Measurements from ENCODE around the gene CALD1.

The CALD1 gene

GRCh38 chr7:134829380-134829986 is 50.0 kb downstream of the CALD1 start:
- DNase-seq: no peak

GRCh38 chr7:134831862-134832261 is 52.4 kb downstream of the CALD1 start:
- DNase-seq: no peak

DNA sequence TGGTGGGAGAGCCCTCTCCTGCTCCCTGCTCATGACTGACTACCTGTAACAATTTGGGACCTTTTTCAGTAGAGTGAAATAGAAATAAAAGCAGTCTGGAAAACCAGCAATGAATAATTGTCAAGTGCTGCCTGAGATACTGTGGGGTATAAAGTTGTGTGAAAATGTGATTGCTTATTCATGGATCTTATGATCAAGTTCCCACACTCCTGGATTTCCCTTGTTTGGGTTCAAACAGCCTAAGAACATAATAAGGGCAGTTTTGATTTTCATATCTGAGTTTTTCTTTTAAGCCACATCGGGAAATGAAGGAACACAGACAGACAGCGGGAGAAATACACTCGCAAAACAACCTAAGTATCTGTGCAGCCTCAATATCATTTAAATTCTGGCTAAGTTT is 52.9 kb downstream of the CALD1 start:
- no peak for DNase-seq

DNA sequence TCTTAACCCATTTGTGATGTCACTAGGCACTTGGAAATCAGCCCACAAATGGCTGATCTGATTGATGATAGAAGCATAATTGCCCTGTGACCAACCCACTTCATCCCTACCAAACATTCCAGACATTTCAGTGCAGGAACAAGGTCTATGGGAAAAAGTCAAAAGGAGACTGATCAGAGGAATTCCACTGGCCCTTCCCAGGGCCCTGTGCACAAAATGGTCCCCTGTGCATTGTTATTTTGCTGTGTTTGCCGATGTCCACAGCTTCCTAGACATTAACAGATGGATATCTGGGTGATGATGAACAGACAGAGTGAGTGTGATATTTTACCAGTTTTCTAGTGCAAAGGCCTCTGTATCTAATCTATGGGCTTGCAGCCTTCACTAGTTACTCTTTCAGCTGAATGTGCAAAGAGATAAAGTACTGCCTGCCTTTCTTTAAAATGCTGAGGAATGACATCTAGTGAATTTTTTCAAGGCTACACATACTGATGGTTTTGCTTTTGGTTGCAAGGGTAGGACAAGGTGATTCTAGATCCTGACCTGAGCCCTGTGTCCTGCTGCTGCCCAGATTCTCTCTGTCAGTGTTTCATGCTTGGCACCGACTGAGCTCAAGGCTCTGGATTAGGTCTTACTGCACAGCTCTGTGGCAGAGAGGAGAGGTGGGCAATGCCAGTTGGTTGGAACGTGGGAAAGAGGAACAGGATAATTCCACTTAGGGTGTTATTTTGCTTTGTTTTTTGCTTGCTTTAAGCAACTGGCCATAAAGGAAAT is 55.4 kb downstream of the CALD1 start:
- no peak for DNase-seq

DNA sequence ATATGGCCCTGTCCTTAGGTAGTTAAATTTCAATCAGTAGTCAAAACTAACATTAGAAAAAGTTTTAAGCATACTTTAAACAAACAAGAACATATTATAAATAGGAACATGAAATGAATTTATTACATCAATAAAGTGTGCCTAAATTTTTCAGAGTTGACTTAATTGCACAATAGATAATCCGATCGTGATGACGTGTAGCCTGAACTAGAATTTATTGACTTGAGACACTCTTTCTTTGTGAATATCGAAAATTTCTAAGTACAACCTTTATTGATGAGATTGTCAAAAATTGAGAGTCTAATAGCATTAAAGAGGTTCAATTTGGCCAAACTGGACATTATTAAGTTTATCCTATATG is 56.0 kb downstream of the CALD1 start:
- DNase-seq: no peak

- peak; percentile 5 for DNase-seq
These were observed 57.0 kb downstream of the CALD1 start for GRCh38 chr7:134836447-134836846.

GRCh38 chr7:134839298-134839697 is 59.9 kb downstream of the CALD1 start:
- no peak for DNase-seq

GRCh38 chr7:134842062-134842461 is 62.6 kb downstream of the CALD1 start:
- no peak for DNase-seq

DNA sequence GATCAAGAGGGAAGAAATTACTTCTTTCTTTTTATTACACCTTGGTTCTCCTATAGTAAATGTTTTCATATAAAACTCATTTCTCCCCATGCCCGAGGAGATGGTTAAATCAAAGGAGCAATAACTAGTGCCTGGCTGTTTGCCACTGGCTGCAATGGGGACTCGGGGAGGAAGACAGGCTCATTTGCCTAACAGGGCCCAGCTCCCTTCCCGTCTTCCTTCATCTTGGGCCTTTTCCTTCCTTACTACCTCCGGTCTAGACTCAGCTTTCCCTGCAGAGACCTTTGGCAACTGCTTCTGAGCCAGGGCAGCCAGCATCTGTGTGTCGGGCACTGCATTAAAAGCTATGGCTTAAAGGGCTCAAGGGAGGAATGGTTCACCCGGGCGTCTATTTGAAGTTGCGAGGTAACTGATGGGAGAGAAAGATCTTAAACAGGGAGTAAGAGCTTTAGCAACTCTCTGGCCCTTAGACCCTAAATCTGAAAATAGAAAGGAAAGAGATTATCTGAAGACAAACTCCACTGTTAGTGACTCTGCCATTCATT is 63.5 kb downstream of the CALD1 start:
- DNase-seq: no peak

DNA sequence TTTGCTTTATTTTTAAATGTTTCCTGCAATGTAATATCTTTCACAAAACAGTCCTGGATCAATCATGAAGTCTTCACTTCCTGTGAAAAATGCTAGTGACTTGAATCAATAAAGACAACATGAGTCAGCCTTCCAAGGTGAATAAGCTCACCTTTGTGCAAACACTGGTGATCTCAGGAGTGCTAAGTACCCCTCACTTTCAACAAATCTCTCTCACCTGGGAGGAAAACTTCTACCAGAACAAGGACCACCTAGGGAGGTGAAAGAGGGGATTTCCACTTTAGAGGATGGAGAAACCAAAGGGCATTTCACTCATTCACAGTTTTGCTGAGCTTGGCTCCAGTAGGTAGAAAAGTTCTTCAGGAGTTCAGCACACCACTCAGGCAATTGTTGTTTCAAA is 64.8 kb downstream of the CALD1 start:
- DNase-seq: no peak

DNA sequence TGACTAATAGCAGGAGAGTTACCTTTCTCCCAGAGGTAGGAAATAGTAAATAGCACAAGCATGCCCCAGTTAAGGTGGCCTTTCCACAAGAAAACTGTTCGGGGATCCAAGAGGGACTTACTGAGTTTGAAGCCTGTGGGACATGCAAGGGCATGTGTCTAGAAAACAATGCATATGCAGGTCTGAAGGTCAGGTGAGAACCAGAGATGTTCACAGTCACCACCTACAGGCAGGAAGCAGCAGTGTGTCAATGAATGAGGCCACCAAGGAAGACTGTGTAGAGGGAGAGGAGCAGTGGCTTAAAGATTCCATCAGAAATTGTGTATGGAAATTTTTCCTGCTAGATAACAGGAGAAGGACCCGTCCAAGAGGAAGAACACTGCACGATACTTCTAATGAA is 66.0 kb downstream of the CALD1 start:
- DNase-seq: no peak

GRCh38 chr7:134847851-134848588 is 68.6 kb downstream of the CALD1 start:
- no peak for DNase-seq

GRCh38 chr7:134850066-134850465 is 70.6 kb downstream of the CALD1 start:
- no peak for DNase-seq

DNA sequence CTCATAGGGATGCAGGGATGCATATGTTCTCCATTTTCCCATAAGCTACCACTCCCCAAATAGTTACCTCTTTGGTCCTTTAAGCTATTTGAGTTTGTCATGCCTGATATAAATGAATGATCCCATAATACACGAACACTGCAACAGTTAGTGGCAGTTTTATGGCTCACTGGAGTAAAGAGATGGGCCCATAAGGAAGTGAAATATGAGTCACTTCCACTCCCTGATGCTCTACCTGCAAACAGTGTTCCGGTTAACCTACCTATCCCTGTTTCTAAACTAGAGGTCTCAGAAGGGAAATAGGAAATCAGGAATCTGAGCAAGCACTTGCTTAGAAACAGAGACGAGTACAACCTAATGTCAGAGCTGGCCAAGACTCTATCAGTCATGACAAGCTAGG is 71.7 kb downstream of the CALD1 start:
- DNase-seq: no peak

DNA sequence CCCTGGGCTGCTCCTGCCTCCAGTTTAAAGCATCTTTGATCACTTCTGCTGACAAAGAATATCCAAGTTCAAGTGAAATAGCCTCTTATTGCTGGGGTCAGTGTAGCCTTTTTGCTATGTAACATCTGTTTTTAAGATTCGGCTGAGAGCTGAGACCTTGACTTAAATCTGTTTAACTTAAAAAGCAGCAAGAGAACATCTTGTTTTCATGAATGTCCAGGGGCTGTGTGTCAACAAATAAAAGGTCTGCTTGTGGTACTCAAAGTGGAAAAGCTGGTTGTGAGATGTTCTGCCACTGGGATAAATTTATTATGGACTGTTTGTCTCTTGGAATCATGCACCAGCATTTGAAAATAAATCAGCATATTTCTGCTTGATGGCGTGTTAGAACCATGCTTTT is 73.2 kb downstream of the CALD1 start:
- no peak for DNase-seq

DNA sequence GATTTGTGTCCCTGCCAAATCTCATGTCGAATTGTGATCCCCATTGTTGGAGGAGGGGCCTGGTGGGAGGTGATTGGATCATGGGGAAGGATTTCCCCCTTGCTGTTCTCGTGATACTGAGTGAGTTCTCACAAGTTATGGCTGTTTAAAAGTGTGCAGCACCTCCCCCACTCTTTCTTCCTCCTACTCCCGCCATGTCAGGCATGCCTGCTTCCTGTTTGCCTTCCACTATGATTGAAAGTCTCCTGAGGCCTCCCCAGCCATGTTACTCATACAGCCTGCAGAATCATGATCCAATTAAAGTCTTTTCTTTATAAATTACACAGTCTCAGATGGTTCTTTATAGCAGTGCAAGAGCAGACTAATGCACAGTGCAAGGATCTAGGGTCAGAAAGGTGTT is 75.4 kb downstream of the CALD1 start:
- DNase-seq: no peak

DNA sequence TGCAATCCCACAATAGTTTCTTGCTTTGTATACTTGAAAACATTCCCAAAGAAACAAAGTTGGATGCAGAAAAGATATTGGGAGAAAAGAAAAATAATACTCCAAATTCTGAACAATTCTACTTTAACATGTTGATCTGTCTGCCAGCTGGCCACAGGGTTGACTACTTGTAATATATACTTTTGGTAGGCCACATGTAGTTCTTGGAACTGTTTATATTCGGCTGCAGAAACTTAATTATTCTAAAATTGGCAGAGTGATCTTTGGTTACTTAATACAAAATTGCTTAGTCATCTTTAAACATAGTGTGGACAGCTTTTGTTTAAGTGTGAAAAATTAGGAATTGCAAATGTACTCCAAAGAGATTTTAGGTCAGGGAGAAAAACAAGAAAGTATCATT is 76.0 kb downstream of the CALD1 start:
- DNase-seq: no peak

DNA sequence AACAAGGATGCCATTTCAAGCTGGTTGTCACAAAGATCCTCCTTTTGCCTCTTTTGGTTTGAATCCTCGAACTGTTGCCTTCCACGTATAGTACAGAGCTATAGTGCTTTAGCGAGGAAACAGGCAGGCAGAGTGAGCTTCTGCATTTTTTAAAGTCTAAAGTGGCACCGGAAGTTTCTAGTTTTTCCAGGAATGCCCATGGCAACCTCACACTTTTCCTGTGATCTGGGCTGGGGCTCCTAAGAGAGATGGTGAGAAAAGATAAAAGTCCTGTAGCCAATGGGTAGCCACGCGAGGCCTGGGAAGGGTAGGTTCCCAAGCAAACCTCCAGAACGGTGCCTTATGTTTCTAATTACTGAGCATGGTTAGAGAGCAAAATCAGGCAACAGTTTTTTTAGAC is 76.7 kb downstream of the CALD1 start:
- DNase-seq: peak; percentile 6

DNA sequence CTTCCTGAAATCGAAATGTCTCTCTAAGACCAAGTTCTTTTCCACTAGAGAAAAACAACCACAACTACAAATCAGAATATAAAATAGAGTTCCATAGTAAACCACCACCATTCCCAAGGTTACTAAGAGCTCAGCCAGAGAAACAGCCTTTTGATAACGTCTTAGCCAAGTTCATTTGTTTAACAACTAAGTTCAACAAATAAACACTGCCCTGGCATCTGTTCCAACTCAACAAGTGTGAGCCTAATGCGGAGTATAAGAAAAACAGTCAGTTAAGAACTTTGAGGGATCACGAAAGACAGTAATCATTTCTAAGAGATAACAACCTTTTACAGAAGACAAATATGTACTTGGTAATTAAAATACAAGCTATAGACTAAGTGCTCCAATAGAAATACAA is 77.3 kb downstream of the CALD1 start:
- no peak for DNase-seq

GRCh38 chr7:134857958-134858357 is 78.5 kb downstream of the CALD1 start:
- DNase-seq: no peak

GRCh38 chr7:134859783-134860182 is 80.3 kb downstream of the CALD1 start:
- no peak for DNase-seq

- DNase-seq: peak; percentile 41
These were observed 85.8 kb downstream of the CALD1 start for GRCh38 chr7:134865001-134865845.

DNA sequence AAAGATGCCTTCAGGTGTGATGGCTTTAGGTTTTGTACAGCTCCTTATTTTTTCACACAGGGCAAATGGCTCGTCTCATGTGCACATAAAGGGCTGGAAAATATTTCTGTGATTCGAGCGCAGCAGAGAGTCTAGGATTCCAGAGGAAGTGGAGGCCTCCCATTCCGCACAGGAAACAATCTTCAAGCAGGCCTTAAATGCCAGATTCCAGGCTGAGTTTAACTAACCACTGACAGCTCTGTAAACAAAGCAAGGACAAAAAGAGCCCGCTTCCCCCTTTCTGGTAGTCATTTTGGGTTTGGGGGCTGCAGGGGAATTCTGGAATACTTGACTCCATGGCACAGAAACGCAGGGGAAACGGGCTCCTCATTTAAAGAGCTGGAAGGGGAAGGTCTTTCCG is 87.2 kb downstream of the CALD1 start:
- no peak for DNase-seq

Measured in activated CD4-positive, alpha-beta T cell treated with anti-CD3 and anti-CD28 coated beads, Interleukin-2, amount 50 U/mL, for 16 hours (primary cell).